Prostate gland (tissue), 2 donors: ENCODE results near the gene CCNB3. TPM values are rescaled to one million over a fixed set of nuclear protein-coding genes. Genes with fewer than 3 reads are reported as not detected.
"Not testable (repeated sequence)": the region's sequence is repeated elsewhere in the genome, so short reads cannot be mapped to it uniquely, and the experiment has no call there.

Source experiments
- DNase-seq: peaks from one replicate; pipeline ENCODE4 v3.0.0-alpha.2; 2019; ENCODE audit warnings: low spot score
- H3K27ac ChIP-seq, 2 donors: fragments of 200-600 bp; sonication (generic); 2 replicates each; pipeline ENCODE4 v1.5.1; 2017 to 2019
- H3K27me3 ChIP-seq: fragments of 200-600 bp; sonication (generic); replicated peaks from 2 replicates; pipeline ENCODE4 v1.5.1; 2019; ENCODE audit not compliant: insufficient read depth
- H3K36me3 ChIP-seq, 2 donors: fragments of 200-600 bp; sonication (generic); 1 replicate in 1 of 2; 2 replicates in 1 of 2; pipeline versions ENCODE4 v1.5.1 to v1.8.1; 2017 to 2019
- H3K4me1 ChIP-seq: fragments of 200-600 bp; sonication (generic); replicated peaks from 2 replicates; pipeline ENCODE4 v1.5.1; 2019
- H3K4me3 ChIP-seq, 2 donors: fragments of 200-600 bp; sonication (generic); 2 replicates each; pipeline ENCODE4 v1.5.1; 2017 to 2019
- H3K9me3 ChIP-seq: fragments of 200-600 bp; sonication (generic); 2 replicates; pipeline ENCODE4 v1.5.1; 2017
- CTCF ChIP-seq, 4 experiments: fragments of 200-600 bp in 2 of 4; fragments of 450-650 bp in 2 of 4; sonication (generic) in 2 of 4; IDR thresholded peaks; 1 replicate in 3 of 4; 2 replicates in 1 of 4; pipeline ENCODE4 v1.5.1; 2016 to 2019; ENCODE audit warnings: antibody characterized with exemption in 4 of 4, mild to moderate bottlenecking in 2 of 4, moderate library complexity in 2 of 4
- POLR2A ChIP-seq: fragments of 450-650 bp; IDR thresholded peaks from one replicate; pipeline ENCODE4 v1.6.1; 2016; ENCODE audit warnings: antibody characterized with exemption, mild to moderate bottlenecking
- POLR2AphosphoS5 ChIP-seq: sonication (generic); formaldehyde crosslinking; IDR thresholded peaks from one replicate; pipeline ENCODE4 v1.6.1; 2017; ENCODE audit warnings: antibody characterized with exemption
- WGBS: methylation state at CpG from one replicate; pipeline ENCODE4 v1.1.5; 2018; 5-methylcytosine and 5-hydroxymethylcytosine counted together
- intact Hi-C: fragments of 100-400 bp; cut with DNase I; formaldehyde crosslinking; loops from one replicate; pipeline ENCODE4 v1.14.2; 2022
- total RNA-seq, 2 donors: library from RNA; depleted of rRNA; stranded (reverse); fragments of >200 nt; gene quantifications; one replicate each; pipeline ENCODE4 v1.1.0, GENCODE V29; 2016

The CCNB3 gene
- total RNA-seq, 2 donors from 2014 or later, result 0.14 to 6.8 TPM

GRCh38 chrX:50206753-50207152 is 2.2 kb downstream of the CCNB3 start:
- TF ChIP-seq CTCF (IDR thresholded peaks at IDR 0.05) (no peak), POLR2AphosphoS5 (no peak), POLR2A (no peak)
- intact Hi-C loops, result no loop called here
- no peaks in the 10 kb centered on the region for H3K36me3 ChIP-seq
- no peaks in the 10 kb centered on the region for H3K9me3 ChIP-seq
- H3K27ac ChIP-seq, result no peak overlapping the region
- DNase-seq, result no peak
- H3K27me3 ChIP-seq, result no peaks in the 10 kb centered on the region
- WGBS, result 81% methylated on average over 11 of the region's 11 CpGs
- no peaks in the 10 kb centered on the region for H3K4me1 ChIP-seq
- no peak overlapping the region for H3K4me3 ChIP-seq

- no peak overlapping the region for H3K4me3 ChIP-seq
- WGBS, result 65% methylated on average over 8 of the region's 8 CpGs
- no peaks in the 10 kb centered on the region for H3K4me1 ChIP-seq
- no peaks in the 10 kb centered on the region for H3K9me3 ChIP-seq
- no peak for TF ChIP-seq CTCF (IDR thresholded peaks at IDR 0.05)
- TF ChIP-seq POLR2A, result no peak
- TF ChIP-seq POLR2AphosphoS5, result no peak
- no peak for DNase-seq
- no peaks in the 10 kb centered on the region for H3K36me3 ChIP-seq
- no peaks in the 10 kb centered on the region for H3K27me3 ChIP-seq
- H3K27ac ChIP-seq, result no peak overlapping the region
- intact Hi-C loops, result no loop called here
These were observed 6.9 kb downstream of the CCNB3 start for GRCh38 chrX:50211510-50211909.

DNA sequence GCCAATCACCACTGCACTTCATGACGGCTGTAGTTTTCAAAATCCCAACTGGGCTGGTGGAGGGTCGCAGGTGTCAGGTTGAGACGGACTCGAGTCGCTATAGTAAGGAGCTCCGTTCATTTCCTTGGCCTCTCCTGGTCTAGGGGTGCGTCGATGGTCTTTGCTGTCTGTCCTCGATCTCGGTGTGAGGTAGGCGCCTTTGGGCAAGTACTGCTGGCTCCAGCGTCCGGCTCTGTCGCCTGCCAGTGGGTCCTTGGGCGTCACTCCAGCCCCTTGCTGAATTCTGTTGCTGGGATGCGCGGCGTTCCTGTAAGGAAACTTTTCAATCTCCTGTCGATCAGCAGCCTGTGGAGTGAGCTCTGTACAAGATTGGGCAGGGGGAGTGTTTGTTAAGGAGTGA is 76.7 kb downstream of the CCNB3 start:
- no peak for TF ChIP-seq CTCF (IDR thresholded peaks at IDR 0.05)
- no peak for TF ChIP-seq POLR2A
- no peak for TF ChIP-seq POLR2AphosphoS5
- H3K27me3 ChIP-seq, result no peaks in the 10 kb centered on the region
- no peaks in the 10 kb centered on the region for H3K4me1 ChIP-seq
- intact Hi-C loops, result no loop called here
- no peak for DNase-seq
- WGBS, result 92% methylated on average over 18 of the region's 19 CpGs
- H3K9me3 ChIP-seq, result no peaks in the 10 kb centered on the region
- no peak overlapping the region for H3K4me3 ChIP-seq
- H3K36me3 ChIP-seq, result no peaks in the 10 kb centered on the region
- H3K27ac ChIP-seq, result no peak overlapping the region

DNA sequence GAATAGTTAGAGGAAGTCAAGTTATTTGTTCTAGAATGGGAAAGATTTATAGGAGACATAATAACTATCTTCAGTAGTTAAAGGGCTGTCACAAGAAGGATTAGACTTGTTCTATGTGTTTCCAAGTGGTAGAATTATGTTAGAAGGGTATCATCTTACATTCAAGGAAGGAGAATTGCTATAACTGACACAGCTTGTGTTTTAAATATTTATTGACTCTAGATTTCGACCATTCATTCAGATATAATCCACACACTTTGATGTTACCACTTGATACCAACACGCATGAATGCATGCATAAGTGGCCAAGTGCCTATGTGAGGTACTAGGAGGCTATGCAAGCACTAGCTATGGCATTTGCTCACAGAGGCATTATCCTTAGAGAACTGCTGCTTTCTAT is 122.7 kb downstream of the CCNB3 start:
- H3K4me3 ChIP-seq, result no peak overlapping the region
- no peaks in the 10 kb centered on the region for H3K27me3 ChIP-seq
- intact Hi-C loops, result no loop called here
- no peak overlapping the region for H3K27ac ChIP-seq
- H3K9me3 ChIP-seq, result no peaks in the 10 kb centered on the region
- H3K4me1 ChIP-seq, result no peaks in the 10 kb centered on the region
- no peak for TF ChIP-seq POLR2A
- TF ChIP-seq CTCF (IDR thresholded peaks at IDR 0.05), result no peak
- no peak for TF ChIP-seq POLR2AphosphoS5
- no peaks in the 10 kb centered on the region for H3K36me3 ChIP-seq
- WGBS, result 52% methylated on average over 2 of the region's 2 CpGs
- DNase-seq, result no peak

DNA sequence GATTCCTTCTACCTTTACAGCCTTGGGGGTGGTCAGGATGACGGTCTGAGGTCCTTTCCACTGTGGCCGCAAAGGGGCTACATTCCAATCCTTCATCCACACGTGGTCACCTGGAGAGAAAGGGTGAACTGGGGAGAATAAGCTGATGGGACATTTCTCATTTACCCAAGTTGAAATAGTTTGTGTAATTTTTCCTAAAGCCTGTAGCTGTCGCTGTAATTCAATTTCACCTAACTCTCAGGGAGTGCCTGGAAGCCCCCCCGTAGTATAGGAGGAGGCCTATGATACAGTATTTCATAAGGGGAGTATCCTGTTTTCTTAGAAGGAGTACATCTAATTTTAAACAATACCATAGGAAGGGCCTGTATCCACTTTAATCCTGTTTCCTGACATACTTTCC is 128.1 kb downstream of the CCNB3 start:
- intact Hi-C loops, H3K9me3 ChIP-seq, H3K36me3 ChIP-seq, H3K4me3 ChIP-seq, H3K4me1 ChIP-seq, H3K27ac ChIP-seq, DNase-seq, H3K27me3 ChIP-seq: not testable (repeated sequence)
- WGBS, result 49% methylated on average over 5 of the region's 5 CpGs
